ENCODE results near the gene NBPF3.
"Not testable (repeated sequence)": the region's sequence is repeated elsewhere in the genome, so short reads cannot be mapped to it uniquely, and the experiment has no call there.

Gene NBPF3

GRCh38 chr1:21518774-21519455 lies 79.0 kb downstream of the NBPF3 start:
- ATAC-seq = no peak
- TF ChIP-seq TOX (CRISPR knock-in tag; IDR thresholded peaks at IDR 0.05; ENCODE audit: borderline replicate concordance) = no peak

GRCh38 chr1:21519486-21520070 lies 79.6 kb downstream of the NBPF3 start:
- ATAC-seq = not testable (repeated sequence)

DNA sequence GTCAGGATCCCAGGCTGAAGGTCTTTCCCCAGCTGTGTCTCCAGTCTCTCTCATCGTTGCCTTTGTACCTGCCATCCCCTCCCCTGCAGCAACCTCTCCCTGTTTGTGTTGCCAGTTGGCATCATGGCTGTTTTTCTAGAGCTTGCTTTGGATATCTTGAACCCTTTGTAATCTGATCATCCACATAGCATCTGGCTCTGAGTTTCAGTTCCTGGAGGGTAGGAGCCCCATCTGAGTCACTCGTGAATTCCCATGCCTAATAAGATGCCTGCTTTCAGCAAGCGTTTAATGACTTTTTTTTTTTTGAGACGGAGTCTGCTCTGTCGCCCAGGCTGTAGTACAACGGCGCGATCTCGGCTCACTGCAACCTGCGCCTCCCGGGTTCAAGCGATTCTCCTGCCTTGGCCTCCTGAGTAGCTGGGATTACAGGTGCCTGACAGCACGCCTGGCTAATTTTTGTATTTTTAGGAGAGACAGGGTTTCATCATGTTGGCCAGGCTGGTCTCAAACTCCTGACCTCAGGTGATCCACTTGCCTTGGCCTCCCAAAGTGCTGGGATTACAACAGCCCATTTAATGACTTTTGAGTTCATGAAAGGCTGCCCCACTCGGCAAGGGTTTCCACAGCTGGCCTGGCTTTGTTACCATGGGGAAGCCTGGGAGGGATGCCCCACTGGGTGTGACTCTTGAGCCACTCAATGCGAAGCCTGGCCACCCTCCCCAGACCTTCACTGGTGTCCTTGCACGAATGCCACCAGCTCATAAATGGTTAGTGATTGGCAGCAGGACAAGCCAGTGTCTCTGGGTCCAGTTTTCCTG lies 81.2 kb downstream of the NBPF3 start:
- no peak for TF ChIP-seq CSRNP3 (CRISPR knock-in tag; IDR thresholded peaks at IDR 0.05)
- no peak for TF ChIP-seq CSDC2 (CRISPR knock-in tag; IDR thresholded peaks at IDR 0.05)
- TF ChIP-seq ZNF70 (CRISPR knock-in tag; IDR thresholded peaks at IDR 0.05) = no peak
- no peak for TF ChIP-seq PPARA (CRISPR knock-in tag; IDR thresholded peaks at IDR 0.05; ENCODE audit: borderline replicate concordance)
- no peak for TF ChIP-seq POU6F1 (CRISPR knock-in tag; IDR thresholded peaks at IDR 0.05; ENCODE audit: borderline replicate concordance, low read depth)
- ATAC-seq = peak; percentile 80

DNA sequence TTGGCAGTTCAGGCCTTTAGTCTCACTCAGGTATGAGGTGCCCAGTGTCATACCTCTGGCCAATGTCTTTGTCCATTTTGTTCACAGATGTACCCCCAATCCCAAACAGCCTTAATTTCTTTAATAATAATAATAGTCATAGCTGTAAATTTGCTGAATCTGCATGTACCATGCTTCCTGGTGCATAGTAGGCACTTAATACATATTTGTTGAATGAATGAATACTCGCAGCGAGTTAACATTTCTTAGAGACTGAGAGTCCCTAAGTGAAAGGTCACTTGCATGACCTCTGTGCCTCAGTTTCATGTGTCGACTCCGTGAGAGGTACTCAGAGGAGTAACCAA lies 81.8 kb downstream of the NBPF3 start:
- TF ChIP-seq, protein P1, sequence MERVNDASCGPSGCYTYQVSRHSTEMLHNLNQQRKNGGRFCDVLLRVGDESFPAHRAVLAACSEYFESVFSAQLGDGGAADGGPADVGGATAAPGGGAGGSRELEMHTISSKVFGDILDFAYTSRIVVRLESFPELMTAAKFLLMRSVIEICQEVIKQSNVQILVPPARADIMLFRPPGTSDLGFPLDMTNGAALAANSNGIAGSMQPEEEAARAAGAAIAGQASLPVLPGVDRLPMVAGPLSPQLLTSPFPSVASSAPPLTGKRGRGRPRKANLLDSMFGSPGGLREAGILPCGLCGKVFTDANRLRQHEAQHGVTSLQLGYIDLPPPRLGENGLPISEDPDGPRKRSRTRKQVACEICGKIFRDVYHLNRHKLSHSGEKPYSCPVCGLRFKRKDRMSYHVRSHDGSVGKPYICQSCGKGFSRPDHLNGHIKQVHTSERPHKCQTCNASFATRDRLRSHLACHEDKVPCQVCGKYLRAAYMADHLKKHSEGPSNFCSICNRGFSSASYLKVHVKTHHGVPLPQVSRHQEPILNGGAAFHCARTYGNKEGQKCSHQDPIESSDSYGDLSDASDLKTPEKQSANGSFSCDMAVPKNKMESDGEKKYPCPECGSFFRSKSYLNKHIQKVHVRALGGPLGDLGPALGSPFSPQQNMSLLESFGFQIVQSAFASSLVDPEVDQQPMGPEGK (CRISPR knock-in tag; IDR thresholded peaks at IDR 0.05; ENCODE audit: borderline replicate concordance) = no peak
- TF ChIP-seq ZNF8 (CRISPR knock-in tag; IDR thresholded peaks at IDR 0.05) = no peak
- TF ChIP-seq ZFP3 (CRISPR knock-in tag; IDR thresholded peaks at IDR 0.05) = no peak
- TF ChIP-seq ISL1 (CRISPR knock-in tag; IDR thresholded peaks at IDR 0.05) = no peak
- TF ChIP-seq ARNTL (CRISPR knock-in tag; IDR thresholded peaks at IDR 0.05; ENCODE audit: borderline replicate concordance, low read depth) = no peak
- TF ChIP-seq POU6F1 (CRISPR knock-in tag; IDR thresholded peaks at IDR 0.05; ENCODE audit: borderline replicate concordance, low read depth) = no peak
- no peak for TF ChIP-seq TCF4 (CRISPR knock-in tag; IDR thresholded peaks at IDR 0.05; ENCODE audit: borderline replicate concordance)
- no peak for TF ChIP-seq ZNF565 (CRISPR knock-in tag; conservative IDR thresholded peaks at IDR 0.05; ENCODE audit: low read depth)
- TF ChIP-seq TOX (CRISPR knock-in tag; IDR thresholded peaks at IDR 0.05; ENCODE audit: borderline replicate concordance) = no peak
- no peak for TF ChIP-seq TSHZ2 (CRISPR knock-in tag; IDR thresholded peaks at IDR 0.05)
- no peak for ATAC-seq
